ENCODE results near the gene BORCS6. TPM values are rescaled to one million over a fixed set of nuclear protein-coding genes. Genes with fewer than 3 reads are reported as not detected.

Gene BORCS6
- polyA plus RNA-seq (2012; ENCODE audit: insufficient read depth, insufficient read length), result 7.1 TPM

DNA sequence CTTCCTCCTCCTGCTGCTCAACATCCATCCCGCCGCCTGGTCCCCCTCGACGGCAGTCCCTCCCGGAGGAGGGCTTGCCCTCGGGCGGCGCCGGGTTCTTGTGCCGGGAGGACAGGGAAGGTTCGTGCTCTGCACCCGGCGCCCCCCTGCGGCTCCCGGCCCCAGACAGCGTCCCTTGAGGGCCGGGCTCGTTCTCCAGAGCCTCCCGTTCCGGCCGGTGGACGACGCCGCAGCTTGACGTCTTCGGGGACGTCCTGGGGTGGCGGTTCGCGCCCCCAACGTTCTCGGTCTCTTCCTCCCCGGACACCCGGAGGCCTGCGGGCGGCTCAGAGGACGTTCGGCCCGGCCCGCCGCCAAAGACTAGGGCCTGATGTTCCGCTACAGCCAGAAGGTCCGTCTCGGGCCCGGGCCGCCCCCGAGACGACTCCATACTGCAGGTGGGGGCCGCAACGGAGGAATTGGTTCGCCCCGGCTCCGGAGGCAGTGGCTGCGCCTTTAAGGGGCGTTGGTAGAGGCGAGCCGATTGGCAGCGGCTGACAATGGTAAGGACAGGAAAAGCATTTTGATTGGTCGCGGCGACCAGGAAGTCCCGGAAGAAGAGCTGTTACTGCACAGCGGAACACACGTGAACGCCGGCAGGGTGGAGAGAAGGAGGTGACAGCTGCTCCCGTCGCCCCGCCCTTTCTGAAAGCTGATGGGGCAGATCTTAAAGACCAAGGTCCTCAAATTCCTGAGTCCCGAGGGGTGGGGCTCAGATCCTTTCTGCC lies at the start of gene BORCS6:
Gene BORCS6 (minus strand): TSS at position 470 of the 767 bp plus-strand sequence. CDS start 40 bp downstream, at position 430.
- peak; percentile 98 for DNase-seq (ENCODE audit: low read depth, low spot score)

DNA sequence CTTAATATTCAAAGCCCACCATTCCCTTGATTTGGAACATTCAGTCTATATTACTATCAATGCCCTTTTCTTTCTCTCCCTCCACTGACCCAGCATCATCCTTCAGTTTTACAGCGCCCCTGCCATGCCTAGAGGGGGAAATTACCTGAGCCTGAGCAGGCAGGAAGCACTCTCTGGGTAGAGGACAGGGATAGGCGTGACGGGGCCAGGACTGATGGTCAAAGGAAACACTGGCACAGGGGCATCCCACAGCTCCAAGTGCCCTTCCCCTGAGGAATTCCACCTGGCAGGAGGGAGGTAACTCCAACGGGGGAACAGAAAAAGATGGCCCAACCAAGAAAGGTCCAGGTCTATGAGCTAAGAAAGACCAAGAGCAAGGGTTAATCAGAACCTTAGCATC lies 47.9 kb upstream of the BORCS6 start:
- H3K4me3 ChIP-seq (ENCODE audit: low read length), result no peak overlapping the region
- no peak for DNase-seq (ENCODE audit: low read depth, low spot score)

More for the DNA sequence above, at the start of gene BORCS6:
- peak within 1 kb of the TSS; percentile 71 for H3K4me3 ChIP-seq (ENCODE audit: low read length)

DNA sequence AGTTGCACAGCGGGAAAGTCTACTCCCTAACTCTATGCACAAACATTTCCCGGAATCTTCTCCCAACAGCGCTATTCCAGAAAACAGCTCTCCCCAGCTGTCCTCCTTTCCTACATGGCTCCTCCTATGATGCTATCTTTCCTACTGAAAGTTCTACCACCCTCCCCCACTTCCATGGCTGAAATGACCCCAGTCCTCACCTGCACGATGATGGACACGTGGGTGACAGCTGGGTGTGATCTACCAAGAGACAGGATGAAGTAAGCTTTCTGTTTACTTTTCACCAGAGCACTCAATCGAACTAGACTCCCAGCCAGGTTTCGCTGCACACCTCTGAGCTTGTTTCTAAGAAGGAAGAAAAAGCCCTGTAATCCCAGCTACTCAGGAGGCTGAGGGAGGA lies 47.2 kb upstream of the BORCS6 start:
- H3K4me3 ChIP-seq (ENCODE audit: low read length), result no peak overlapping the region
- DNase-seq (ENCODE audit: low read depth, low spot score), result no peak

DNA sequence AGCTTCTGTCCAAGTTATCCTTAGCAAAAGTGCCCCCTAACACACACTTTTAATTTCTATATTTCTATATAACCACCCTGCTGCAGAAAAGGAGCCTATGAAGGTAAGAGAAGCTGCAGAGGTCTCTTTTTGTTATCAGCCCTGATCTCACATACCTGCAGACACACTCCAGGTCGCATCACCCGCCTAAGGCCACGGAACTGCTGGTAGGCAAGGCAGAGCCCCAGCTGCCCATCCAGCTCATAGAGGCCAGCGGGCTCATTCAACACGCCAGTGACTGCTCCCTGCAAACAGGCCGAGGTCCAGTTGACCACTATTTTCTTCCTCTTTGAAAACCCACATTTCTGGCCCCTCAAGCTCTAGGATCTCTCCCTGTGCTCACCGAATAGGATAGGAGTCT lies 45.7 kb upstream of the BORCS6 start:
- no peak overlapping the region for H3K4me3 ChIP-seq (ENCODE audit: low read length)
- DNase-seq (ENCODE audit: low read depth, low spot score), result no peak

DNA sequence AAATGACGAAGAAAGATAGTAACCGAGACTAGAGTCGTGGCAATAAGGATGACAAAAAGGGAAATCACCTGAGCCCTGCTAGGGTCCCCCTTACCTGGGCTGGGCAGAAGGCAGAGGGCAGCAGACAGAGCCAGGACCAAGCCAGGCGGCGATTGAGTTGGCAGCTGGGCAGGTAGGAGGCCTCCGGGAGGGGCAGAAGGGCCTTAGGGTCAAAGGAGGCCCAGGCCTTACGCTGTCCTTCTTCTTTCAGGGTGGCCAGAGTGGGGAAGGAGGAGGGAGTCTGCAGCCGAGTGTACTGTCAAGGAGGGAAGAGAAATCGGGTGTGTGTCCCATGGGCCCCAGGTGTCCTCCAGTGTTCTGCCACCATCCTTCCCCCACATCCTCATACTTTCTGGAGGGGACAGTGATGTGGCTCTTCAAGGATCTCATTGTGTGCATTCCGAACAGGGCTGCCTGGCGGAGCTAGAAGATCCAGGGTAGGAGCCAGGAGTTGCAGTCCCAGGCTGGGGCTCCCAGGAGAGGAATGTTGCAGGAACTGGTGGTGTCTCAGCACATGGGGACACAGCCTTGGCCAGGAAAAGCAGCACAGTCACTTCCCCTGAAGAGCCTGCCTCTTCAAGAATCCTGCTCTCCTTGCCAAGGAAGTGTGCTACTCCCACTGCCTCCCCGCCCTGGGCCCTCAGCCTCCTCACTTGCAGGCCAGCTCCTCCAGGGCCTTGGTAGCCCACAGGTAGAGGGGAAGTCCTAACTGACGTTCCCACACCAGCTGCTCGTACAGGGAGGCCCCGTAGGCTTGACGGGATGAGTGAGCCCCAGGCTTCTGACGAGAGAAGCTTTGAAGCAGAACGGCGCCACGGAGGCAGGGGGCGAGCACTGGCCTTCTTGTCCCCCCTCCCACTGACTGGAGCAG lies 44.6 kb upstream of the BORCS6 start:
- no peak overlapping the region for H3K4me3 ChIP-seq (ENCODE audit: low read length)
- DNase-seq (ENCODE audit: low read depth, low spot score), result no peak

DNA sequence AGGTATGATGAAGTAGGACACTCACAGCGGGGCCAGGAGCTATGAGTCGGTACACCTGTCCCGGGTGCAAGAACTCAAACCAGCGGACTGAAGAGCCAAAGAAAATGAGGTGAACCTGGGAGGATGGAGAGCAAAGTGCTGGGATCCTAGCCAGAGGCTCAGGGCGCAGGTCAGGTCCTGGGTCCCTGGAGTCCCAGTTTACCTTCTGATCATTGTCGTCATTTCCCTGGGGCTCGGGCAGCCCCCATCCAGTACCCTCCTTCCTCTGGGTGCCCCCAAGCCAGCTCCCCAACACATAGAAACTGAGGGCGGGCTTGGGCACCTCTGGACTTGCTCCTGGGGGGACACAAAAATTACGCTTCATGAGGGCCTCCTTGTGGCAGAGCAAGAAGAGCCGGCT lies 41.7 kb upstream of the BORCS6 start:
- H3K4me3 ChIP-seq (ENCODE audit: low read length), result no peak overlapping the region
- no peak for DNase-seq (ENCODE audit: low read depth, low spot score)

DNA sequence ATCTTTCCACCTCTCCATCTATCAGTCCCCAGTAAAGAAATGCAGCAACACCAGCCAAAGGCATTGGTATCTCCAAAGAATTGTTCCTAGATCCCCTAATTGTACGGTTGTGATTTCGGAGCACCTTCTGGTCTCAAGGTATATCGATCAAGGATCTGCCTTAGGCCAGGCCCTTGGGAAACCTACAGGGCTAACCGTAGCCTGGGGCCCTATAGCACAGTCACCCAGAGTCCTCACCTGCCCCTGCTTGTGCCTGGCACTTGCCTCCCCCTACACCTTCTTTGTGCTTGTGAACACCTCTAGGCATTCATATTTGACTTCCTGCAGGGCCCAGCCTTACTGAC lies 37.2 kb upstream of the BORCS6 start:
- H3K4me3 ChIP-seq (ENCODE audit: low read length), result no peak overlapping the region

DNA sequence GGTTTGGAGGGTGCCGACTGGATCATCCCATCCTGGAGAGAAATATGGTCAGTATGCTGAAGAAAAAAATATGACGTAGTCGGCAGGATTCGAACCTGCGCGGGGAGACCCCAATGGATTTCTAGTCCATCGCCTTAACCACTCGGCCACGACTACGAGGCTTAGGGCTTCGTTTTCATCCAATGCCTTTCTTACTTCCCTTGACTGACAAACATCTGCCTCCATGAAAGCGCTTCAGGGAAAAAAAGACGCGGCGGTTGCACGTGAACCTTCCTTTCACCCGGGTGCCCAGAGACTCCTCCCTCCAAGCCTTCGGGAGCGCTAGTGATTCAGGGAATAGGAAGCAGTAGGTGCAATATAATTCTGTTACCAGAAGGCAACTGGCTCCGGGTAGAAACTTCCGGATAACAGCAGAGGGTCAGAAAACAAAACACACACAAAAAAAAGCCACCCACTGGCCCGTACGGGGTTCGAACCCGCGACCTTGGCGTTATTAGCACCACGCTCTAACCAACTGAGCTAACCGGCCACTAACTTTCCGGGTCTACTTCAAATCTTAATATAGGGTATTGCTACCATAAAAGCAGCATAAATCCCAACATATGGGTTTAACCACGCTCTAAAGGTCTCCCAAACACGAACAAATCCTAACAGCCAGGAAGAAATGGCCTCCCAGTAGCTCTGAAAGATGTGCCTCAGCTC lies 36.7 kb upstream of the BORCS6 start:
- DNase-seq (ENCODE audit: low read depth, low spot score), result no peak

More for the DNA sequence above, 37.2 kb upstream of the BORCS6 start:
- DNase-seq (ENCODE audit: low read depth, low spot score), result no peak

DNA sequence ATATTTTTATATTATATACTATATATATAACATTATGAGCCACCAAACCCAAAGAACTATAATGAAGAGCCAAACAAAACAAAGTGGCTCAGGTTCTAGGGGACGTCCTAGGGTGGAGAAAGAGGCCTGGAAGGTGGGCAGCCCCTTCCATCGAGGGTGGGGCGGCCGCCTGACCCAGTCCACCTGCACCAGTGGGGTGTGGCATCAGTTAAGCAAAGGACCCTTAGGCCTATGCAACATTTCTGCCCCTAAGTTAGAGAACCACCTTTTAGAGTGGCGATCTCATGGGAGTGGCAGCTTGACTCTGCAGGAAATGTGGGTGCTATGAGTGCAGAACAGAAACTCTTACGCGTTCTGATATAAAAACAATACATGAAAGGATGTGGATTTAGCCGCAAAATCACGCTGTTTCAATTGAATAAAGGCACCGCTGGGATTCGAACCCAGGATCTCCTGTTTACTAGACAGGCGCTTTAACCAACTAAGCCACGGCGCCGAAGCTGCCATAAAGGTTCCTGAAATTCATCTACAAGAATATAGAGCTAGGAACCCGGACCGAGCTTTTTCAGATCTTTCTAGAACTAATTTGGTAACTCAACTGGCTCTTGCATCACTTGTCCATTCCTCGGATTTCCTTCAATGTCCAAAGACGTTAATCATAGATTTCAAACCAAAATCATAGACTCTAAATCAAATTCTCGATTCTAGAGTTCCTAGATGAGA lies 36.0 kb upstream of the BORCS6 start:
- no peak overlapping the region for H3K4me3 ChIP-seq (ENCODE audit: low read length)
- no peak for DNase-seq (ENCODE audit: low read depth, low spot score)

More for the DNA sequence above, 36.7 kb upstream of the BORCS6 start:
- no peak overlapping the region for H3K4me3 ChIP-seq (ENCODE audit: low read length)

DNA sequence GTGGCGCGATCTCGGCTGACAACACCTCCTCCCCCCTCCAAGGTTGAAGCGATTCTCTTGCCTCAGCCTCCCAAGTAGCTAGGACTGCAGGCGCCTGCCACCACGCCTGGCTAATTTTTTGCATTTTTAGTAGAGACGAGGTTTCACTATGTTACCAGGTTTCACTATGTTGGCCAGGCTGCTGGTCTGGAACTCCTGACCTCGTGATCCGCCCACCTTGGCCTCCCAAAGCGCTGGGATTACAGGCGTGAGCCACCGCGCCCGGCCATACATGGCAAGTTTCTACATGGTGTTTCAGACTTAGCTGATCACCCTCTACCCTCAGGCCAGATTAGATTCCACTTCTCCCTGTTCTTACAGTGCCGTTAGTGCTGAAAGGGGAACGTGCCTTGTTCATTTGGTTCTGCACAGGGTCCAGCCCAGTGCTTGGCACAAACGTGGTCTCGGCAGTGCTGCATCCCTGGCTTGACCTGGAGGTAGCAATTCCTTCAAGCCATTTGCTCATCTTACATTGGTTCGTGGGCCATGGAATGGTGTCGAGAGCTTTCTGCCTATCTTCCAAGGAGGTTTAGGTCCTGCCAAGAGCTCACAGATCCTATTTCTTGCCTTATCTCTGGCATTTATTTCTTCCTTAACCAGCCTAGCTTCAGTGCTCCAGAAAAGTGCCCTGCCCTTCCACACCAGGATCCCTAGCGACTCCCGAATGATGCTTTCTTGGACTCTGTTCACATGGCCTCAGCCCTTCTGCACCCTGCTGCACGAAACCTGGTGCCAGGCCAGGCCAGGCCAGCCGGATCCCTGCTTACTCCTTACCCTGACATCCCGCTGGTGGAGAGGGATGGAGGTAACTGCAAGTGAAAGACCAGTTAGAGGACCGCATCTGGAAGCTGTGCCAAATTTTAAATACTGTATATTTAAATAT lies 35.2 kb upstream of the BORCS6 start:
- DNase-seq (ENCODE audit: low read depth, low spot score), result no peak
- no peak overlapping the region for H3K4me3 ChIP-seq (ENCODE audit: low read length)

DNA sequence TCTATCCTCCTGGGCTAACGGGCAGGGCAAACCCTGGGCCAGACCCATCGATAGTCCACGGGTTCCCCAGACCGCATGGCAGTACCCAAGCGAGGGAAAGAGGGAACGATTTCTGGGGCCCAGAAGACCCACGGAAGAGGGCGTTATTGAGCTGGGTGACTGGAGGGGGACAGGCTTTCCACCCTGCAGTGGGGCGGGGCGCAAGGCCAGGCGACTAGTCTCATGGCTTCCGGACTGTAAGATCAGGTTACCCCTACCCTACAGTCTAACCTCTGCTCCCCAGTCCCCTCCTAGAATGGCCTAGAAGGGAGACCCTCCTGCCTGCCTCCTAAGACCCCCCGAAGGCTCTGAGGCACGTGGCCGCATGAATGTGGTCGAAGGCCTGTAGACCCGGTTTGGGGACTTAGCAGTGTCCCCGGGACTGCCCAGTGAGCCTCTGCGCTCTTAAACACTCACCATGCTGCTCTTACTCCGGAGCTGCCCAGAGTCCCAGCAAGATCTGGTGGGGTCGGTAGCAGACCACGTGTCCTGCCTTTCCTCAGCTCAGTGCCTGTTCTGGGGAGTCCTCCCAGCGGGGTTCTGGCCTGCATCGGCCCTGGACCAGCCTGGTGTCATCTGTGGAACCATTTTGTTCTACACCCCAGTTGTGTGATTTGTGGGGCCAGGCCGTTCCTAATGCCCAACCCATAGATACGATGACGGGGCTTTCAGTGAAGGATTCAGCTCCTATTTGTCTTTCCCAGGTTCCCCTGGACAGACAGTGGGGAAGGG lies 33.6 kb upstream of the BORCS6 start:
- no peak for DNase-seq (ENCODE audit: low read depth, low spot score)
- H3K4me3 ChIP-seq (ENCODE audit: low read length), result peak overlapping the region; percentile 89

DNA sequence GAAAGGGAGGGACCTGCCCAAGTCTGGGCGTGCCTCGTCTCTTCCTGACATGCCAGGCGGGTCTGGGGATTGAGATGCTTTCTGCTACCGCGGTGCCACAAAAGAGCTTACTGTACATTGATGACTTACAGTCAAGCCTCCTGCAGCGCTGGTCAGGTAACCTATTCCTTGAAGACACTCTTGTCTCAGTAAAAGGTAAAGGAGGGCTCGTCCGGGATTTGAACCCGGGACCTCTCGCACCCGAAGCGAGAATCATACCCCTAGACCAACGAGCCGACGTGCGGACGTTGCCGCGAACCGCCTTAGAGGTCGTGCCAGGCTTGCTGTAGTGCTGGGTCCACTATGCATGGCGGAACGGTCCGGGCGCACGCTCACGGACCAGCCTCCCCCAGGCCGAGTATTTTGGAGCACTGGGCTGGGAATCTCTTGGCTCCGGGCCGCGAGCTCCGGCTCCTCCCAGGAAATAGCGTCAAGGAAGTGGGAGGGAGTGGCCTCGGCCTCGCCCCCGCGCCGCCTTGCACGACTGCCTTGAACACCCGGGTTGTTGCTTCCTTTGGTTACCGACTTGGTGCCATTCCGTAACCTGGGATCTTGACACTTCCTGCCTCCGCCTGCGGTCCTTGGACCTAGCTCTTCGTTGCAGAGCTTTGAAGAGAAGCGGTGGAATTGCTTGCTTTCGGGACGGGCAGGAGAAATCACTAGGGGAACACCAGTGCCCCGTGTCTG lies 32.8 kb upstream of the BORCS6 start:
- H3K4me3 ChIP-seq (ENCODE audit: low read length), result peak overlapping the region; percentile 89
- DNase-seq (ENCODE audit: low read depth, low spot score), result peak; percentile 83

DNA sequence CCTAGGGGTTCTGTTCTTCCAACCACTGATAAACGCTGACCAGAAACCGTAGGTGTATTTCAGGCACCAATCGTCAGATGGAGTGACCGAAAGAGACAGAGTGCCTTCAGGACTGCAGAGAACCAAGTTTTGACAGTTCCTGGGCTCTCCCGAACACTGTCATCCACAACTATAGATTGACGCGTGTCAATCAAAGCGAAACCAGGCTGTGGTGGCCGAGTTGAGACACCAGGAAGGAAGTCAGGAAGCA lies 32.3 kb upstream of the BORCS6 start:
- H3K4me3 ChIP-seq (ENCODE audit: low read length), result peak overlapping the region; percentile 89
- DNase-seq (ENCODE audit: low read depth, low spot score), result no peak

DNA sequence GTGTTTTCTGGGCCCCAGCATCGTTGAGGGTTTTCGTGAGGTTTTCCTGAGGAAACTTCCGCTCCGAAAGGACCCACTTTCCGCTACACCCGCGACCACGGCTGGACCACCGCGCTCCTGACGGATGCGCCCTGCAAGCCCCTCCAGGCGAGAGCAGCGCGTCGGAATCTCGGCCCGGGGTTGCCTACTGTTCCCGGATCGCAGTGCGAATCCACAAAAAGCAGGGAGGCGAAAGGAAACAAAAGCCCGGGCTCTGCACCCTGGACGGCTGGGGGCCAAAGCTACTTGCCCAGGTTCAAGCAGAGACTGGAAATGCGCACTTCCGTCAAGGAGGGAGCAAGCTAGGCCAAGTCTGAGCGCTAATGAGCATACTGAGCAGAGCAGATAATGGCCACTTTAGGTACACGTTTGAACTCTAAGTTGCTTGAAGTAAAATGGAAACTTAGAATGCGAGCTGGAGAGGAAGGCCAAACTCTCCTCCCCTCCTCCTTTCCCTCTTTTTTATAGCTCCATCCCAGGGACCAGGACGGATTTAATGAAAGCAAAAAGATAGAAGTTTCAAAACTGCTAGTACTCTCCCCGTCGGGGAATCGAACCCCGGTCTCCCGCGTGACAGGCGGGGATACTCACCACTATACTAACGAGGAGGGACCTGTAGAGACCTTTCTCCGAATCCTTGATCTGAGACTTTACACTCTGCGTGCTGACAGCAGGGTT lies 31.8 kb upstream of the BORCS6 start:
- H3K4me3 ChIP-seq (ENCODE audit: low read length), result peak overlapping the region; percentile 89
- DNase-seq (ENCODE audit: low read depth, low spot score), result peak; percentile 85

DNA sequence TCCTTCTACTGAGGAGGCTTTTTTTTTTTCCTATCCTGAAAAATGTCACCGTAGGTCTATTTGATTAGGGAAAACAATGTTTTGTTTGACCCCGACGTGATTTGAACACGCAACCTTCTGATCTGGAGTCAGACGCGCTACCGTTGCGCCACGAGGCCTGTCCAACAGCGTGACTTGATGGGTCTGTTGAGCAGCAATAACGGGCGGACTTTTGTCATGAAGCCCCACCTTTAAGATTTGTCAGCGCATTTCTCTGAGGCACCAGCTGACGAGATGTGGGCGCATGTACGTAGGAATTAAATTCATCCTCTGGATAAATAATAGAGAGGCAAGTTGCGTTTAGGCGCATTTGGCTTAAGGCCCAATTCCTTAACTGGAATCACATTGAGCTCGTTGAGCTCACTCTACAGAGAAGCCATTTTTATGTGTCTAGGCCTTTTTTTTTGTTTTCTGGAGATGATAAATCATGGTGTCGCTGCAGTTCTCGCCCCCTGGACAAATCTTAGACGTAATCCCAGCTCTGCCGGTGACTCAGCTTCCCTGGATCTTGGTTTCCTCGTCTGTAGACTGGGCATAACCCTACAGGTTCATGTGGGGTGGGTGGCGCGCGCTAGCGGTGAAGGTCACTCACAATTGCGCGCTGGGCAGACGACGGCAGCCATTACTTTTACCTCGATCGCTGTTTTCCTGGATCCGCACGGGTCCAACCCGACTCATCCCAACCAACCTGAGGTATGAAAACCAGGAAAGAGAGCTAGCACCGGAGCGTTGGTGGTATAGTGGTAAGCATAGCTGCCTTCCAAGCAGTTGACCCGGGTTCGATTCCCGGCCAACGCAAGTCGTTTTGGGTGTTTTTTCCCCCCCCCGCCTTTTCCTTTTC lies 31.0 kb upstream of the BORCS6 start:
- DNase-seq (ENCODE audit: low read depth, low spot score), result peak; percentile 91

More for the DNA sequence above, 31.0 kb upstream of the BORCS6 start:
- peak overlapping the region; percentile 89 for H3K4me3 ChIP-seq (ENCODE audit: low read length)

All from Jurkat, Clone E6-1 (cell line).